GM12892 (cell line): Measurements from ENCODE around the gene ASMT.

Experiments
- POLR2A ChIP-seq: IDR thresholded peaks from 2 replicates; pipeline ENCODE4 v1.6.1; 2011; ENCODE audit warnings: low read depth, low read length, control low read depth
- TAF1 ChIP-seq: IDR thresholded peaks from 2 replicates; pipeline ENCODE4 v1.6.1; 2011; ENCODE audit warnings: low read depth, mild to moderate bottlenecking, control low read depth, low read length, borderline replicate concordance

GRCh38 chrX:1591863-1592469 lies 22.9 kb upstream of the ASMT start:
- TF ChIP-seq POLR2A (no peak; the same call in 1 of the 2 replicates), TAF1 (0 out of 2 replicates have a peak, but pooled peaks have one; percentile 23)
